Cerebellar cortex (tissue), 1 donor: ENCODE data around the gene UBE3C.
"Not testable (repeated sequence)": the region's sequence is repeated elsewhere in the genome, so short reads cannot be mapped to it uniquely, and the experiment has no call there.

ENCODE experiments used
- DNase-seq: peaks from one replicate; pipeline ENCODE4 v3.0.0-alpha.2; 2015; ENCODE audit warnings: low spot score

The UBE3C gene

GRCh38 chr7:157235357-157236333 lies 96.9 kb downstream of the UBE3C start:
- no peak for DNase-seq

- DNase-seq = peak; percentile 9
These were observed 99.4 kb downstream of the UBE3C start for GRCh38 chr7:157238087-157238486.

GRCh38 chr7:157239571-157240270 lies 101.0 kb downstream of the UBE3C start:
- DNase-seq = no peak

GRCh38 chr7:157241631-157242030 lies 102.9 kb downstream of the UBE3C start:
- DNase-seq = no peak

- DNase-seq = no peak
These were observed 106.0 kb downstream of the UBE3C start for GRCh38 chr7:157244516-157245294.

GRCh38 chr7:157246052-157246451 lies 107.3 kb downstream of the UBE3C start:
- DNase-seq = no peak

- no peak for DNase-seq
These were observed 109.9 kb downstream of the UBE3C start for GRCh38 chr7:157248659-157249058.

GRCh38 chr7:157250605-157251228 lies 112.0 kb downstream of the UBE3C start:
- DNase-seq = peak; percentile 49

GRCh38 chr7:157251817-157252216 lies 113.1 kb downstream of the UBE3C start:
- DNase-seq = not testable (repeated sequence)

GRCh38 chr7:157253850-157254249 lies 115.1 kb downstream of the UBE3C start:
- peak; percentile 82 for DNase-seq

- not testable (repeated sequence) for DNase-seq
These were observed 116.1 kb downstream of the UBE3C start for GRCh38 chr7:157254781-157255180.

- DNase-seq = no peak
These were observed 116.5 kb downstream of the UBE3C start for GRCh38 chr7:157255201-157255606.

- no peak for DNase-seq
These were observed 124.4 kb downstream of the UBE3C start for GRCh38 chr7:157263156-157263555.

- DNase-seq = no peak
These were observed 126.3 kb downstream of the UBE3C start for GRCh38 chr7:157265051-157265450.

- DNase-seq = no peak
These were observed 127.5 kb downstream of the UBE3C start for GRCh38 chr7:157266272-157266671.

- DNase-seq = no peak
These were observed 128.8 kb downstream of the UBE3C start for GRCh38 chr7:157267516-157267915.

GRCh38 chr7:157267956-157268355 lies 129.2 kb downstream of the UBE3C start:
- no peak for DNase-seq

GRCh38 chr7:157268540-157268939 lies 129.8 kb downstream of the UBE3C start:
- DNase-seq = no peak

GRCh38 chr7:157269341-157270059 lies 130.8 kb downstream of the UBE3C start:
- no peak for DNase-seq

- DNase-seq = no peak
These were observed 131.3 kb downstream of the UBE3C start for GRCh38 chr7:157270060-157270444.
